Middle frontal gyrus (tissue), 1 donor: ENCODE data around the gene NANS.

Experiments used
- DNase-seq: peaks from one replicate; pipeline ENCODE4 v3.0.0-alpha.2; 2015; ENCODE audit warnings: low spot score; ENCODE audit errors: extremely low spot score

Gene NANS

GRCh38 chr9:98037357-98037756, 19.2 kb upstream of the NANS start:
- no peak for DNase-seq

GRCh38 chr9:98038958-98039357, 17.6 kb upstream of the NANS start:
- DNase-seq = no peak

- no peak for DNase-seq
These were observed 16.9 kb upstream of the NANS start for GRCh38 chr9:98039607-98040017.

- no peak for DNase-seq
These were observed 16.3 kb upstream of the NANS start for GRCh38 chr9:98040212-98040611.

DNA sequence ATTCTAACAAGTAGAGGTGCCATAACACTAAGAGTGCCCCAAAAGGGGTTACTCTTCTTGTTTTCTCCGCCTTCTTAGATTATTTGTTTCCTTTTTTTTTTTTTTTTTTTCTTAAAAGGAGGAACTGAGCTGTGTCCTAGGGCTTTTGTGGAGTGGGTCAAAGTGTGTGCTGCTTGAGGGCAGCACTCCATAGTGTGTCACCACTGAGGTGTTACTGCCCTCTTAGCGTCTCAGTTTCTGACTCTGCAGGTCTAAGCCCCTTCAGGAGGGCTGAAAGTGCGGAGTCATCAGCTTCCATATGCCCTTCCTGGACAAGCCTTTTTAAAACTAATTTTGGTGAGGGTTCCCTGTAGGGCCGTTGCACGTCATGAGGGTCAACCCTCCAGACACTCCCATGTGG, 12.6 kb upstream of the NANS start:
- DNase-seq = no peak

GRCh38 chr9:98045234-98046179, 11.0 kb upstream of the NANS start:
- DNase-seq = no peak

- no peak for DNase-seq
These were observed 10.4 kb upstream of the NANS start for GRCh38 chr9:98046180-98046543.

DNA sequence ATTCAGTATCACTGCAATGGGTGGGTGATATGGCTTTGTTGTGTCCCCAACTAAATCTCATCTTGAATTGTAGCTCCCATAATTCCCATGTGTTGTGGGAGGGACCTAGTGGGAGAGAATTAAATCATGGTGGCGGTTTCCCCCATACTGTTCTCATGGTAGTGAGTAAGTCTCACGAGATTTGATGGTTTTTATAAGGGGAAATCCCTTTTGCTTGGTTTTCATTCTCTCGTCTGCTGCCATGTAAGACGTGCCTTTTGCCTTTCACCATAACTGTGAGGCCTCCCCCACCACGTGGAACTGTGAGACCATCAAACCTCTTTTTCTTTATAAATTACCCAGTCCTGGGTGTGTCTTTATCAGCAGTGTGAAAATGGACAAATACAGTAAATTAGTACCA, 9.5 kb upstream of the NANS start:
- no peak for DNase-seq

GRCh38 chr9:98049288-98050072, 7.1 kb upstream of the NANS start:
- DNase-seq = no peak

DNA sequence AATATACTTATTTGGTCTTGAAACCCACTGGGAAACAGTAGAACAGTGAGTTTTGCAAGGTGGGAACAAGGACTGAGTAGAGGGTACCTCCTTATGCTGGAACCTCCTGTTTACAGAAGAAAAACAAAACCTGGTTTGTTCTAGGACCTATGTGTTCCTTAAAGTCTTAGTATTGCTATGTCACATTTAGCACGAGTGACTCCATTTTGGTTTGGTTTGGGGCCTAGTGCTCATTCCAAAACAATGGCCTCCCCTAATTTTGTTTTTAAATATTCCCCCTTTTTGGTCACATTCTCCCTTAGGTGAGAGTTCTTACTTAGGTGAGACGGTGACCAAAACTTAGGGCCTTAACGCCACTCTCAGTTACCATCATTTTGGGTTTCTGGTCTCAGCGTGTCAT, 6.2 kb upstream of the NANS start:
- DNase-seq = no peak

DNA sequence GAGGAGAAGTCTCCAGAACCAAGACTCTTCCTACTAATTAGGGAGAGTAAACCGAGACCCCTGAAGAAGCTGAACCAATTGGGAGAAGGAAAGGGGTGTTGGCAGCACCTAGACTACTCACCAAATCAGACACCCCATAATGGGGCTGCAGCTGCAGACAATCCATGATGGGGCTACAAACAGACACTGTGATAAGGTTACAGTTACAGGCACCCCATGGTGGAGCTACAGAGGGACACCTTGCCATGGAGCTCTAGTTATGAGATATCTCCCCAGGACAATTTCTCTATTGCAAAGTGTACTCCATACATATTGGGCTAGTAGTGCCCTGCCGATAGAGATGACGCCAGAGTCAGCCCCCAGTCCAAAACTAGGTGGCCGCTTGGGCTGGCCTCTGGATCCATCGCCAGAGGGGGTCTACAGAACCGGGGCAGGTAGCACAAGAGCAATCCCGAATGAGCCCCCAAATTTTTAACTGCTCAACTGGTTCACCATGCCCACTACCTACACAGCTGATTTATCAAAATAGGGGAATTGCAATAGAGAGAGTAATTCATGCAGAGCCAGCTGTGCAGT, 2.1 kb upstream of the NANS start:
- DNase-seq = no peak

GRCh38 chr9:98057138-98057799, 737 bp downstream of the NANS start:
- DNase-seq = no peak

DNA sequence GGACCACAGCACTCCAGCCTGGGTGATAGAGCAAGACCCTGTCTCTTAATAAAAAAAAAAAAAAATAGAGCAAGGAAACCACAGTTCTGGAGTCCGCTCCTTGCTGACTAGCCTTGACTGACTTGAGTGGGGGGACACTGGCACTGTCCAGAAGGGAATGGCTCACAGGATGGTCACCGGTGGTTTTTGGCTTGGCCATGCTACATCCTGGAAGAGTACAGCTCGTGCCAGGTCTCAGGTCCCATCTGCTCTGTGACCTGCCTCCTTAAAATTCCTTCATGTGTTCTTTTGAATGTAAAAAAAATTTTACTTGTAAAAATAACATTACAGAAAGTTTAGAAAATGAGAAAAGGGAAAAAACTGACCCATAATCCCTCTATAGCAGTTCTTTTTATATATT, 5.6 kb downstream of the NANS start:
- DNase-seq = no peak

- DNase-seq = no peak
These were observed 8.3 kb downstream of the NANS start for GRCh38 chr9:98064623-98065392.

- no peak for DNase-seq
These were observed 9.7 kb downstream of the NANS start for GRCh38 chr9:98066235-98066634.

- DNase-seq = no peak
These were observed 10.7 kb downstream of the NANS start for GRCh38 chr9:98067184-98067583.

DNA sequence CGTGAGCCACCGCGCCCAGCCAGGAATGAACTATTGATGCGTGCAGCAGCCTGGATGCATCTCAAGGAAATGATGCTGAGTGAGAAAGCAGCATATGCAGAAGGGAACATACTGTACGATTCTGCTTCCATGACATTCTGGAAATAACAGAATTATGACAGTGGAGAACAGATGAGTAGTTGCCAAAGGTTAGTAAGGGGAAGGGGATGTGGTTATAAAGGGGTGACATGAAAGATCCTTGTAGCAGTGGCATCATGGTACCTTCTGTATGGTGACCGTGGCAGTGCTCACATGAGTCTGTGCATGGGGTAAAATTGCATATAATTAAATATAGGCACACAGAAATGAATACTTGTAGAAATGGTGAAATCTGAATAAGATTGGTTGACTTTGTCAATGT, 13.0 kb downstream of the NANS start:
- no peak for DNase-seq

DNA sequence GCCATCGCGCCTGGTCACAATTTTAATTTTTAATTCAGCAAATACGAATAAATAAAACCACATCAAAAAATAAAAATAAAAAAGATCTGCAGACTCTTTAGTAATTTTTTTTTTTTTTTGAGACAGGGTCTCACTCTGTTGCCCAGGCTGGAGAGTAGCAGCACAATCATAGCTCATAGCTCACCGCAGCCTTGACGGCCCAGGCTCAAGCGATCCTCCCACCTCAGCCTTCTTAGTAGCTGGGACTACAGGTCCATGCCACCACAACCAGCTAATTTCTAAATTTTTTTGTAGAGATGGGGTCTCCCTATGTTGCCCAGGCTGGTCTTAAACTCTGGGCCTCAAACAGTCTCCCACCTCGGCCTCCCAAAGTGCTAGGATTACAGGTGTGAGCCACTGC, 14.2 kb downstream of the NANS start:
- DNase-seq = no peak

GRCh38 chr9:98071737-98072136, 15.2 kb downstream of the NANS start:
- no peak for DNase-seq

DNA sequence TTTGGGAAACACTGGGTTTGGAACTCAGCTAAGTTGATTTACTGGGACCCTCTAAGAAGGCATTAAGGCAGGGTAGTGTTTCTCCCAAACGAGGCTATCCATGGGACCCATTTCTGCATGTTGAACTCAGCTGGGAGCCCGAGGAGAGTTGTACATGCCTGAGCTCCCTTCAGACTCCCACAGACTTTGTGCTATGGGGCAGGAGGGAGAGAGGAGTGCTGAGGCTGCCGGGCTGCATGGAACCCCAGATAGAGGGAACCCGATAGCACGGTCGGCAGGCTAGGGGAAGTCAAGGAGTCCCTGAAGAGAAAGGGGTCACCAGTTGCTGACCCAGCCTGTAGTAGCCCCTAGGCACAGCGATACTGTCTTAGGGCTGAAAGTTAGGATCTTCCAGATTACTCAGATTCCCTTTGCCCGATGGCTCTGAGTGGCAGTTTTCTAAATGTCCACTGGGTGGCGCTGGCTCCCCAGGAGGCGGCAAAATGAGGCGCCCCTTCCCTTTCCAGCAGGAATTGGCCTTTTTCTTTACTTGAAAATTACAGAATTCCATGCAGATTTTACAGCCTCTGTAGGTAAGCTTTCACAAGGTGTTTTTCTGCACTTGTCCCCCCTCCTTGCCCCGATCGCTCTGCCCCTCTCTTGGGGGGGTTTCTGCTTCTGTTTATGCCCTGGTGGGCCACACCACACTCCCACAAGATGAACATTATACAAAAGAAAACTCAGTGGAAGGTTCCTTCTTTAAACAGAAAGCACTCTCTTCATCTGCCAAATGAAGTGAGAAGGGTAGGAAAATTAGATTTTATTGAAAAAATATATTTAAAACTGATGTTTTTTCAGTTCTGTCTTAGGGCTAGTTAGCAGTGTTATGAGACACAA, 17.8 kb downstream of the NANS start:
- DNase-seq = peak; percentile 46
